Measurements from ENCODE around the gene DIPK1C.

GRCh38 chr18:74414953-74415515, 42.1 kb downstream of the DIPK1C start:
- TF ChIP-seq, protein P1, sequence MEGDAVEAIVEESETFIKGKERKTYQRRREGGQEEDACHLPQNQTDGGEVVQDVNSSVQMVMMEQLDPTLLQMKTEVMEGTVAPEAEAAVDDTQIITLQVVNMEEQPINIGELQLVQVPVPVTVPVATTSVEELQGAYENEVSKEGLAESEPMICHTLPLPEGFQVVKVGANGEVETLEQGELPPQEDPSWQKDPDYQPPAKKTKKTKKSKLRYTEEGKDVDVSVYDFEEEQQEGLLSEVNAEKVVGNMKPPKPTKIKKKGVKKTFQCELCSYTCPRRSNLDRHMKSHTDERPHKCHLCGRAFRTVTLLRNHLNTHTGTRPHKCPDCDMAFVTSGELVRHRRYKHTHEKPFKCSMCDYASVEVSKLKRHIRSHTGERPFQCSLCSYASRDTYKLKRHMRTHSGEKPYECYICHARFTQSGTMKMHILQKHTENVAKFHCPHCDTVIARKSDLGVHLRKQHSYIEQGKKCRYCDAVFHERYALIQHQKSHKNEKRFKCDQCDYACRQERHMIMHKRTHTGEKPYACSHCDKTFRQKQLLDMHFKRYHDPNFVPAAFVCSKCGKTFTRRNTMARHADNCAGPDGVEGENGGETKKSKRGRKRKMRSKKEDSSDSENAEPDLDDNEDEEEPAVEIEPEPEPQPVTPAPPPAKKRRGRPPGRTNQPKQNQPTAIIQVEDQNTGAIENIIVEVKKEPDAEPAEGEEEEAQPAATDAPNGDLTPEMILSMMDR (IDR thresholded peaks at IDR 0.05): no peak
- TF ChIP-seq POLR2AphosphoS5 (IDR thresholded peaks at IDR 0.05; ENCODE audit: insufficient read depth in 1 of 2, low read depth in 1 of 2): no peak

Measured in vagina (tissue), 2 donors.